ENCODE measurements around the gene ADPRM.

Gene ADPRM

GRCh38 chr17:10716218-10716617 lies 18.8 kb downstream of the ADPRM start:
- no peak for DNase-seq (ENCODE audit: low spot score)
- no peak overlapping the region for H3K27ac ChIP-seq
- ChIA-PET CTCF (interaction anchor here (1.2 kb wide), 1 partner anchor 85 kb away, joined by 3 read pairs; no protein-coding TSS in a partner anchor), POLR2A (ENCODE audit: low non-redundant PET) (interaction anchor here (0.5 kb wide), 1 partner anchor 83 kb away, joined by 5 read pairs; no protein-coding TSS in a partner anchor)
- no peak for TF ChIP-seq CTCF (conservative IDR thresholded peaks at IDR 0.05; ENCODE audit: low read depth)

- no peak for TF ChIP-seq CTCF (conservative IDR thresholded peaks at IDR 0.05; ENCODE audit: low read depth)
- H3K27ac ChIP-seq, result no peak overlapping the region
- POLR2A ChIA-PET (ENCODE audit: low non-redundant PET), result no interaction called here
- CTCF ChIA-PET, result interaction anchor here (0.6 kb wide), 1 partner anchor 129 kb away, joined by 3 read pairs; no protein-coding TSS in a partner anchor
- DNase-seq (ENCODE audit: low spot score), result no peak
Observed at GRCh38 chr17:10718547-10718946, 21.2 kb downstream of the ADPRM start.

- no peak overlapping the region for H3K27ac ChIP-seq
- CTCF ChIA-PET, result no interaction called here
- DNase-seq (ENCODE audit: low spot score), result no peak
- TF ChIP-seq CTCF (conservative IDR thresholded peaks at IDR 0.05; ENCODE audit: low read depth), result no peak
- POLR2A ChIA-PET (ENCODE audit: low non-redundant PET), result no interaction called here
Observed at GRCh38 chr17:10724546-10725195, 27.3 kb downstream of the ADPRM start.

GRCh38 chr17:10725262-10725661 lies 27.9 kb downstream of the ADPRM start:
- ChIA-PET CTCF (no interaction called here), POLR2A (ENCODE audit: low non-redundant PET) (no interaction called here)

GRCh38 chr17:10726196-10726595 lies 28.8 kb downstream of the ADPRM start:
- CTCF ChIA-PET, result no interaction called here
- DNase-seq (ENCODE audit: low spot score), result no peak
- POLR2A ChIA-PET (ENCODE audit: low non-redundant PET), result no interaction called here
- no peak for TF ChIP-seq CTCF (conservative IDR thresholded peaks at IDR 0.05; ENCODE audit: low read depth)
- no peak overlapping the region for H3K27ac ChIP-seq

More at GRCh38 chr17:10725262-10725661, 27.9 kb downstream of the ADPRM start:
- no peak for DNase-seq (ENCODE audit: low spot score)
- H3K27ac ChIP-seq, result no peak overlapping the region
- no peak for TF ChIP-seq CTCF (conservative IDR thresholded peaks at IDR 0.05; ENCODE audit: low read depth)

- DNase-seq (ENCODE audit: low spot score), result no peak
- TF ChIP-seq CTCF (conservative IDR thresholded peaks at IDR 0.05; ENCODE audit: low read depth), result no peak
- ChIA-PET POLR2A (ENCODE audit: low non-redundant PET) (no interaction called here), CTCF (no interaction called here)
- no peak overlapping the region for H3K27ac ChIP-seq
Observed at GRCh38 chr17:10727192-10727591, 29.8 kb downstream of the ADPRM start.
